BJ (cell line): ENCODE results near the gene FAM114A2. TPM values are rescaled to one million over a fixed set of nuclear protein-coding genes. Genes with fewer than 3 reads are reported as not detected.
"Not testable (repeated sequence)": the region's sequence is repeated elsewhere in the genome, so short reads cannot be mapped to it uniquely, and the experiment has no call there.

ENCODE experiments used
- CTCF ChIA-PET: fragments of 350-600 bp; formaldehyde crosslinking; extraction: SDS; loops from one replicate; lab custom pipeline; 2021; ENCODE audit warnings: antibody characterized with exemption, inconsistent platforms; lab: Yijun Ruan, JAX
- POLR2A ChIA-PET: fragments of 300-600 bp; sonication (Branson Sonifier 250); formaldehyde crosslinking; extraction: SDS; loops from one replicate; lab custom pipeline; 2021; ENCODE audit warnings: antibody characterized with exemption; lab: Charles Lee
- DNase-seq: peaks from one replicate; pipeline ENCODE4 v3.0.0-alpha.2; 2011; ENCODE audit warnings: low read depth
- H3K27me3 ChIP-seq: 2 replicates; pipeline ENCODE4 v1.6.0; 2011; ENCODE audit warnings: low read length; ENCODE audit not compliant: control insufficient read depth, insufficient read depth
- H3K36me3 ChIP-seq: 2 replicates; pipeline ENCODE4 v1.5.1; 2011; ENCODE audit warnings: low read length; ENCODE audit not compliant: control insufficient read depth, insufficient read depth
- H3K4me3 ChIP-seq: 2 replicates; pipeline ENCODE4 v1.5.1; 2011; ENCODE audit warnings: low read depth, mild to moderate bottlenecking, control low read depth, low read length
- polyA plus RNA-seq: library from polyadenylated mRNA; depleted of rRNA; stranded (reverse); fragments of >200 nt; gene quantifications from 2 replicates; pipeline ENCODE4 v1.2.3, GENCODE V29; 2011
- TF ChIP-seq, protein P1 (sequence below): IDR thresholded peaks from 2 replicates; pipeline ENCODE4 v1.5.1; 2011; ENCODE audit warnings: low read depth, mild to moderate bottlenecking, control low read depth, inconsistent platforms, low read length, moderate library complexity; ENCODE audit not compliant: insufficient read depth

The FAM114A2 gene
- polyA plus RNA-seq, 1 experiment = 12.1 TPM

DNA sequence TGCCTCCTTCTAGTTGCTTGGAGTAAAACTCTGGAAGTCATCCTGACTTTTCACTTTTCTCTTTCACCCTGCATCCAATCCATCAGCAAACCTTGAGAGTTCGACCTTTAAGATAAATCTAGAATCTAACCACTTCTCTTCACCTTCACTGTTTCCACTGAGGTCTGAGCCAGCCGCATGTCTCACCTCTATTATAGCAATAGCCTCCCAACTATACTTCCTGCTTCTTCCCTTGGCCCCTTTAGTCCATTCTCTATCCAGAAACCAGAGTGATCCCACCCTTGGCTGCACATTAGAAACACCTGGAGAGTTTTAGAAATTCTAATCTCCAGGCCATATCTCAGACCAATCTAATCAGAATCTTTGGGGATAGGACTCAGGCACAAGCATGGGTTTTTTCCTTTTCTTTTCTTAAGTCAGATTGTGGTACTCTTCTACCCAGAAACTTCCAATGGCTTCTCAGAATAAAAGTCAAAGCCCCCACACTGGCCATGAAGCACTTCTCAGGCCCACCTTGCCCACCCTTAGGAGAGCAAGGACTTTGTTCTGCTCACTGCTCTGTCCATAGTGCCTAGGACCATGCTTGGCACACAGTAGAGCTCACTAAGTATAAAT lies 33.2 kb upstream of the FAM114A2 start:
- no peak overlapping the region for H3K4me3 ChIP-seq
- TF ChIP-seq, protein P1, sequence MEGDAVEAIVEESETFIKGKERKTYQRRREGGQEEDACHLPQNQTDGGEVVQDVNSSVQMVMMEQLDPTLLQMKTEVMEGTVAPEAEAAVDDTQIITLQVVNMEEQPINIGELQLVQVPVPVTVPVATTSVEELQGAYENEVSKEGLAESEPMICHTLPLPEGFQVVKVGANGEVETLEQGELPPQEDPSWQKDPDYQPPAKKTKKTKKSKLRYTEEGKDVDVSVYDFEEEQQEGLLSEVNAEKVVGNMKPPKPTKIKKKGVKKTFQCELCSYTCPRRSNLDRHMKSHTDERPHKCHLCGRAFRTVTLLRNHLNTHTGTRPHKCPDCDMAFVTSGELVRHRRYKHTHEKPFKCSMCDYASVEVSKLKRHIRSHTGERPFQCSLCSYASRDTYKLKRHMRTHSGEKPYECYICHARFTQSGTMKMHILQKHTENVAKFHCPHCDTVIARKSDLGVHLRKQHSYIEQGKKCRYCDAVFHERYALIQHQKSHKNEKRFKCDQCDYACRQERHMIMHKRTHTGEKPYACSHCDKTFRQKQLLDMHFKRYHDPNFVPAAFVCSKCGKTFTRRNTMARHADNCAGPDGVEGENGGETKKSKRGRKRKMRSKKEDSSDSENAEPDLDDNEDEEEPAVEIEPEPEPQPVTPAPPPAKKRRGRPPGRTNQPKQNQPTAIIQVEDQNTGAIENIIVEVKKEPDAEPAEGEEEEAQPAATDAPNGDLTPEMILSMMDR = no peak

DNA sequence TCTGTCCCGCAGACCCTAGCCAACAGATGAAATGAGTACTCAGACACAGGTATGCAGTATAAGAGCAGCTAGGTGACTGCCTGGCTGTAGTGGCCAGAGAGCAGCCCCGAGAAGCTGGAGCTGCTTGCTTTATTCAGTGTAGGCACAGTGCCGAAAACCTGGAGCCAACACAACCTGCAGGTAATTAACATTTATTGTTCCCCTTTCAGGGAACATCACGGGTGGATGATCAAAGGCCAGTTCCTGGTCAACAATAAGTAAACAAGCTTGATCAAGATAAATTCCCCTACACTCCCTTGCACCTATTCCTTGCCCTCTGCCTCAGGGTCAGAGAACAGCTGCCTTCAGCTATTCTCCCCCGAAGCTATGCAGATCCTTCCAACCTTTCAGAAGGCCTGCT lies 31.1 kb upstream of the FAM114A2 start:
- not testable (repeated sequence) for H3K4me3 ChIP-seq, DNase-seq, H3K36me3 ChIP-seq, H3K27me3 ChIP-seq
- ChIA-PET CTCF (interaction anchor here (0.8 to 8.5 kb wide), 5 partner anchors 11 to 398 kb away, joined by 3 to 112 read pairs (median 4); no protein-coding TSS in a partner anchor), POLR2A (interaction anchor here (0.7 kb wide), 1 partner anchor 106 kb away, joined by 6 read pairs; no protein-coding TSS in a partner anchor)

More for the DNA sequence above, 33.2 kb upstream of the FAM114A2 start:
- DNase-seq = no peak
- Histone ChIP-seq H3K27me3 (no peaks in the 10 kb centered on the region), H3K36me3 (no peaks in the 10 kb centered on the region)
- CTCF ChIA-PET = interaction anchor here (0.5 to 8.5 kb wide), 38 partner anchors 9 to 568 kb away, joined by 3 to 112 read pairs (median 5); partner anchors contain the start of gene GALNT10
- POLR2A ChIA-PET = no interaction called here

DNA sequence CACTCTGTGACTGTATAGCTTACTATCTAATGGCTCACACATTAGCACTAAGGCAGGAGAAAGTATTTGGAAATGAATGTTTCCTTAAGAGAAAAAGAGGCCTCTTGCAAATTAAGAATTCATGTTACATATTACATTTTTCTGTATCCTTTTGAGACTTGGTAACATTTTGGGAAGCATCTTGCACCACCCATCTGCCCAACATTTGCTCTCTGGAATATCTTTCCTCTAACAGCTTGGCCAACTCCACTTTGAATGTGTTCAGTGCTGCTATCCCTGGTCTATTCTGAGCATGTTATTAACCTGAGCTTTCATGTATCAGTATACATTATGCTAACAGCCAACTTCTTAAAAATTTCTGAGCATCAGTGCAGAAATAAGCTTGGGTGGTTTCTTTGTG lies 27.3 kb upstream of the FAM114A2 start:
- TF ChIP-seq, protein P1 = no peak
- no peaks in the 10 kb centered on the region for H3K27me3 ChIP-seq
- DNase-seq = no peak
- POLR2A ChIA-PET = no interaction called here
- CTCF ChIA-PET = interaction anchor here (1.6 kb wide), 1 partner anchor 114 kb away, joined by 3 read pairs; no protein-coding TSS in a partner anchor
- no peak overlapping the region for H3K4me3 ChIP-seq
- H3K36me3 ChIP-seq = no peaks in the 10 kb centered on the region

DNA sequence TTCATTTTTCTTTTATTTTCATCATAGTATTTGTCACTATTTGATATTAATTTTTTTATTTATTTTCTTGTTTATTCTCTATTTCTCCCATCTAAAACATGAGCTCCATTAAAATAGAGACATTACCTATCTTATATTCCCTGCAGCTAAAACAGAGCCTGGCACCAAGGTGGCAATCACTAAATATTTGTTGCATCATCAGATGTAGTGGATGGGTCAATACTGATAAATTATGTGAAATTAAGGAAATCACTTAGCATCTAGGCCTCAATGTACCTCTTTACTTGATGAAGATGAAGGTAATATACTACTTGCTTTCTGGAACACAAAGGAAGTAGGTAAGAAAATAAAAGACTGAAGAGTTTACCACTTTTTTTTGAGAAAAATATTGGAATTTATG lies 24.7 kb upstream of the FAM114A2 start:
- Histone ChIP-seq H3K4me3 (no peak overlapping the region), H3K36me3 (no peaks in the 10 kb centered on the region), H3K27me3 (no peaks in the 10 kb centered on the region)
- CTCF ChIA-PET = interaction anchor here (0.6 to 1.0 kb wide), 3 partner anchors 8 to 89 kb away, joined by 3 to 6 read pairs (median 3); no protein-coding TSS in a partner anchor
- no peak for DNase-seq
- TF ChIP-seq, protein P1 = no peak
- POLR2A ChIA-PET = no interaction called here

DNA sequence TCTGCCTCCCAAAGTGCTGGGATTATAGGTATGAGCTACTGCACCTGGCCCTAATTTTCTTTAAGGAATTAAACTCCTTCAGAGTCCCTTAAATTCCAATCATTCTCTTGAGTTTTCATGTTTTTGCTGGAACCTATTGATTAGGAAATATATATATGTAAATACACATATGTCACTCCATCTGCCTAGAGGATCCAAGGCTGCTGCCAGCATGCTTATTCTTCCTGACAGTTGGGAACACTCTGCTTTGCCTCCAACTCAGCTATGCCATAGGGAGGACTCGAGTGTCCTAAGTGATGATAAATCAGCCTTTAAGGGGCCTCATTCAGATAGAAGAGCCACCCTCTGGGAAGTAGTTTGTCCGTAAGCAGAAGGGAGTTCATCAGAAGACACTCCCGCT lies 21.9 kb upstream of the FAM114A2 start:
- Histone ChIP-seq H3K4me3 (no peak overlapping the region), H3K27me3 (no peaks in the 10 kb centered on the region), H3K36me3 (no peaks in the 10 kb centered on the region)
- ChIA-PET CTCF (interaction anchor here (4.6 kb wide), 1 partner anchor 12 kb away, joined by 35 read pairs; no protein-coding TSS in a partner anchor), POLR2A (no interaction called here)
- TF ChIP-seq, protein P1 = no peak
- no peak for DNase-seq
